ENCODE data around the gene RCAN1. TPM values are rescaled to one million over a fixed set of nuclear protein-coding genes. Genes with fewer than 3 reads are reported as not detected.
A peak's percentile ranks its signal among the peaks of the same experiment; 100 is the strongest.

The RCAN1 gene
- total and polyA plus RNA-seq, 5 donors from 2014 or later, result 3.9 to 16.1 (median 10.4) TPM

GRCh38 chr21:34521561-34521960, 93.4 kb downstream of the RCAN1 start:
- Histone ChIP-seq H3K27ac (ENCODE audit: insufficient read depth, low read length, poor library complexity, severe bottlenecking) (no peak overlapping the region), H3K27me3 (ENCODE audit: control insufficient read depth, insufficient read depth, low read length) (no peaks in the 10 kb centered on the region), H3K9me3 (ENCODE audit: control insufficient read depth in 2 of 2, low read length in 2 of 2) (no peaks in the 10 kb centered on the region), H3K4me3 (ENCODE audit: low read depth, low read length) (no peak overlapping the region), H3K4me1 (ENCODE audit: control insufficient read depth, insufficient read depth, low read length, poor library complexity, severe bottlenecking) (peaks cover 4% of the 10 kb centered on the region), H3K36me3 (ENCODE audit: control insufficient read depth, insufficient read depth, low read length) (peaks cover 3% of the 10 kb centered on the region)
- Mint-ChIP-seq H3K36me3 (peaks cover 45% of the 10 kb centered on the region), H3K4me3 (no peak overlapping the region), H3K27ac (no peak overlapping the region), H3K27me3 (no peaks in the 10 kb centered on the region), H3K4me1 (peaks cover 3 to 17% (median 9%) of the 10 kb centered on the region in 4 donors), H3K9me3 (no peaks in the 10 kb centered on the region)
- no peak for DNase-seq
- no peak for ATAC-seq (ENCODE audit: low read depth in 2 of 2)

- Histone ChIP-seq H3K9me3 (ENCODE audit: control insufficient read depth in 2 of 2, low read length in 2 of 2) (no peaks in the 10 kb centered on the region), H3K36me3 (ENCODE audit: control insufficient read depth, insufficient read depth, low read length) (peaks cover 3% of the 10 kb centered on the region), H3K4me3 (ENCODE audit: low read depth, low read length) (no peak overlapping the region), H3K27ac (ENCODE audit: insufficient read depth, low read length, poor library complexity, severe bottlenecking) (no peak overlapping the region), H3K27me3 (ENCODE audit: control insufficient read depth, insufficient read depth, low read length) (no peaks in the 10 kb centered on the region), H3K4me1 (ENCODE audit: control insufficient read depth, insufficient read depth, low read length, poor library complexity, severe bottlenecking) (no peaks in the 10 kb centered on the region)
- Mint-ChIP-seq H3K27ac (no peak overlapping the region), H3K36me3 (peaks cover 46% of the 10 kb centered on the region), H3K9me3 (no peaks in the 10 kb centered on the region), H3K4me1 (peaks cover 0 to 11% (median 4%) of the 10 kb centered on the region in 4 donors), H3K4me3 (no peak overlapping the region), H3K27me3 (no peaks in the 10 kb centered on the region)
- ATAC-seq (ENCODE audit: low read depth in 2 of 2), result no peak
- no peak for DNase-seq
Observed at GRCh38 chr21:34520764-34521508, 94.0 kb downstream of the RCAN1 start.

- Mint-ChIP-seq H3K9me3 (no peaks in the 10 kb centered on the region), H3K27me3 (no peaks in the 10 kb centered on the region), H3K4me1 (peaks cover 0 to 11% (median 4%) of the 10 kb centered on the region in 4 donors), H3K36me3 (peaks cover 46% of the 10 kb centered on the region), H3K4me3 (no peak overlapping the region), H3K27ac (no peak overlapping the region)
- ATAC-seq (ENCODE audit: low read depth in 2 of 2) (no peak), DNase-seq (no peak)
- Histone ChIP-seq H3K27me3 (ENCODE audit: control insufficient read depth, insufficient read depth, low read length) (no peaks in the 10 kb centered on the region), H3K4me3 (ENCODE audit: low read depth, low read length) (no peak overlapping the region), H3K9me3 (ENCODE audit: control insufficient read depth in 2 of 2, low read length in 2 of 2) (no peaks in the 10 kb centered on the region), H3K4me1 (ENCODE audit: control insufficient read depth, insufficient read depth, low read length, poor library complexity, severe bottlenecking) (no peaks in the 10 kb centered on the region), H3K36me3 (ENCODE audit: control insufficient read depth, insufficient read depth, low read length) (peaks cover 3% of the 10 kb centered on the region), H3K27ac (ENCODE audit: insufficient read depth, low read length, poor library complexity, severe bottlenecking) (no peak overlapping the region)
Observed at GRCh38 chr21:34520281-34520680, 94.6 kb downstream of the RCAN1 start.

GRCh38 chr21:34519694-34520093, 95.2 kb downstream of the RCAN1 start:
- Mint-ChIP-seq H3K27me3 (no peaks in the 10 kb centered on the region), H3K9me3 (no peaks in the 10 kb centered on the region), H3K27ac (no peak overlapping the region), H3K4me1 (peaks cover 0 to 9% (median 3%) of the 10 kb centered on the region in 4 donors), H3K36me3 (peaks cover 46% of the 10 kb centered on the region), H3K4me3 (no peak overlapping the region)
- ATAC-seq (ENCODE audit: low read depth in 2 of 2), result no peak
- Histone ChIP-seq H3K4me1 (ENCODE audit: control insufficient read depth, insufficient read depth, low read length, poor library complexity, severe bottlenecking) (no peaks in the 10 kb centered on the region), H3K36me3 (ENCODE audit: control insufficient read depth, insufficient read depth, low read length) (peaks cover 3% of the 10 kb centered on the region), H3K27ac (ENCODE audit: insufficient read depth, low read length, poor library complexity, severe bottlenecking) (no peak overlapping the region), H3K4me3 (ENCODE audit: low read depth, low read length) (no peak overlapping the region), H3K9me3 (ENCODE audit: control insufficient read depth in 2 of 2, low read length in 2 of 2) (no peaks in the 10 kb centered on the region), H3K27me3 (ENCODE audit: control insufficient read depth, insufficient read depth, low read length) (no peaks in the 10 kb centered on the region)
- no peak for DNase-seq

GRCh38 chr21:34519016-34519415, 95.9 kb downstream of the RCAN1 start:
- no peak overlapping the region for H3K4me3 ChIP-seq (ENCODE audit: low read depth, low read length)
- H3K27me3 ChIP-seq (ENCODE audit: control insufficient read depth, insufficient read depth, low read length), result no peaks in the 10 kb centered on the region
- peaks cover 3% of the 10 kb centered on the region for H3K36me3 ChIP-seq (ENCODE audit: control insufficient read depth, insufficient read depth, low read length)
- Mint-ChIP-seq H3K27me3 (no peaks in the 10 kb centered on the region), H3K4me3 (no peak overlapping the region), H3K4me1 (peaks cover 0 to 9% (median 1%) of the 10 kb centered on the region in 4 donors), H3K27ac (no peak overlapping the region), H3K9me3 (no peaks in the 10 kb centered on the region), H3K36me3 (peaks cover 46% of the 10 kb centered on the region)
- DNase-seq, result no peak
- H3K27ac ChIP-seq (ENCODE audit: insufficient read depth, low read length, poor library complexity, severe bottlenecking), result no peak overlapping the region
- no peak for ATAC-seq (ENCODE audit: low read depth in 2 of 2)
- no peaks in the 10 kb centered on the region for H3K9me3 ChIP-seq (ENCODE audit: control insufficient read depth in 2 of 2, low read length in 2 of 2)
- no peaks in the 10 kb centered on the region for H3K4me1 ChIP-seq (ENCODE audit: control insufficient read depth, insufficient read depth, low read length, poor library complexity, severe bottlenecking)

DNA sequence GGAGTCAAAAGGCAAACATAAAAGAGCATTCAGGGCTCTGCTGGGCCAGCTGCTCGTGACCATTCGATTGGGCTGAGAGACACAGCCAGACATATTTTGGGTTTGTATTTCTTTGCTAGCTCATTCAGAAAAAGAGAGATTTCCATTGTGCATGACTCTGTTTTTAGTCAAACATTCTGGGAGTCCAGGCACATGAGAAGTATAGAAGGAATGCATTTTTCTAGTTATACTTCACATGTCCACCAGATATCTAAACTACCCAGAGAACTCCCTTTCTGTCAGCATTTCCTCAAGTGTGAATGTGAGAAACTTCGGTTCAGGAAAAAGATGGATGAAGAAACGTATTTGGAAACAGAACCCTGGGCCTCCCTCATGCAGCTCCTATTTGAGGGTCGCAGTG, 96.6 kb downstream of the RCAN1 start:
- H3K9me3 ChIP-seq (ENCODE audit: control insufficient read depth in 2 of 2, low read length in 2 of 2), result no peaks in the 10 kb centered on the region
- DNase-seq, result no peak
- Mint-ChIP-seq H3K27ac (no peak overlapping the region), H3K27me3 (no peaks in the 10 kb centered on the region), H3K4me1 (peaks cover 0 to 9% (median 1%) of the 10 kb centered on the region in 4 donors), H3K9me3 (no peaks in the 10 kb centered on the region), H3K36me3 (peaks cover 46% of the 10 kb centered on the region), H3K4me3 (no peak overlapping the region)
- no peaks in the 10 kb centered on the region for H3K4me1 ChIP-seq (ENCODE audit: control insufficient read depth, insufficient read depth, low read length, poor library complexity, severe bottlenecking)
- no peak for ATAC-seq (ENCODE audit: low read depth in 2 of 2)
- H3K4me3 ChIP-seq (ENCODE audit: low read depth, low read length), result no peak overlapping the region
- H3K27me3 ChIP-seq (ENCODE audit: control insufficient read depth, insufficient read depth, low read length), result no peaks in the 10 kb centered on the region
- H3K36me3 ChIP-seq (ENCODE audit: control insufficient read depth, insufficient read depth, low read length), result peaks cover 3% of the 10 kb centered on the region
- no peak overlapping the region for H3K27ac ChIP-seq (ENCODE audit: insufficient read depth, low read length, poor library complexity, severe bottlenecking)

GRCh38 chr21:34517491-34518245, 97.2 kb downstream of the RCAN1 start:
- Histone ChIP-seq H3K36me3 (ENCODE audit: control insufficient read depth, insufficient read depth, low read length) (peaks cover 3% of the 10 kb centered on the region), H3K27ac (ENCODE audit: insufficient read depth, low read length, poor library complexity, severe bottlenecking) (no peak overlapping the region), H3K4me1 (ENCODE audit: control insufficient read depth, insufficient read depth, low read length, poor library complexity, severe bottlenecking) (no peaks in the 10 kb centered on the region), H3K27me3 (ENCODE audit: control insufficient read depth, insufficient read depth, low read length) (no peaks in the 10 kb centered on the region), H3K4me3 (ENCODE audit: low read depth, low read length) (no peak overlapping the region), H3K9me3 (ENCODE audit: control insufficient read depth in 2 of 2, low read length in 2 of 2) (no peaks in the 10 kb centered on the region)
- DNase-seq (peak in 1 of 3 donors; percentile 65), ATAC-seq (ENCODE audit: low read depth in 2 of 2) (peak in 1 of 2 donors; percentile 64)
- Mint-ChIP-seq H3K9me3 (no peaks in the 10 kb centered on the region), H3K36me3 (peaks cover 43% of the 10 kb centered on the region), H3K27me3 (no peaks in the 10 kb centered on the region), H3K4me3 (no peak overlapping the region), H3K4me1 (peaks cover 0 to 9% (median 1%) of the 10 kb centered on the region in 4 donors), H3K27ac (peak overlapping the region in 1 of 3 donors; percentile 16)
